Measurements from ENCODE around the gene GNG10. TPM values are rescaled to one million over a fixed set of nuclear protein-coding genes. Genes with fewer than 3 reads are reported as not detected.
"Not testable (repeated sequence)": the region's sequence is repeated elsewhere in the genome, so short reads cannot be mapped to it uniquely, and the experiment has no call there.

The GNG10 gene
- total and polyA plus RNA-seq, 8 donors, result 12.3 to 93.7 (median 55.1) TPM

DNA sequence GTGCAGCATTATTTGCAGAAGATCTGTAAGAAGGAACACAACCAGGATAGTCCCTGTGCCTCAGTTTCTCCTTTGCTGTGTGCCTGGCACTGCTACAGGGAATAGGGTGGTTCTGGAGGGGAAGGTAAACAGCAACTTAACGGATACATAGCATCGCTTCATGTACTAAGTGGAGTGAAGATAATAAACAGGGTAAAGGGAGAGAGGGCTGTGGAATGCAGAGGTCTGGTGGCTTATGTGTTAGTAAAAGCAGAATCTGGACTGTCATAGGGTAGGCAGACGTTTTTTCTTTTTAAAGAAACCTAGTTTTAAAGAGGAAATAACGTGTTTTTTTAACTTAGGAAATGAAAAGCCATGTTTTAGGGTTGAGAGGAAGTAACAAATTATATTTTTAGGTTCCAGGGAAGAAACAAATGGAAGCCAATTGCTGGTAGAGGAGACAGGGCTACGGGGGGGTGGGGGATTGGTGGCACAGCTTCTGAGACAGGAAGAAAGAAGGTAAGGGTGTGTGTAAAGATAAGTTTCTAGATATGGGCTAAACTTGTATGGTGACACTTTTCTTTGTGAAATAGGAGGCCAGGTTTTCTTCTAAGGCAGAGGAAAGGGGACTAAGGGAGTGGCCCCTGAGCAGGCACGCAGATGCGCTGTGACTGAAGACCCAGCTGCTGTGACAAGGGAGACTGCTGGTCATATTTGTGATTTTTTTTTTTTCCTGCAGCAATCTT, 1.3 kb downstream of the GNG10 start:
- TF ChIP-seq EP300 (IDR thresholded peaks at IDR 0.05), result no peak
- TF ChIP-seq, protein P1, sequence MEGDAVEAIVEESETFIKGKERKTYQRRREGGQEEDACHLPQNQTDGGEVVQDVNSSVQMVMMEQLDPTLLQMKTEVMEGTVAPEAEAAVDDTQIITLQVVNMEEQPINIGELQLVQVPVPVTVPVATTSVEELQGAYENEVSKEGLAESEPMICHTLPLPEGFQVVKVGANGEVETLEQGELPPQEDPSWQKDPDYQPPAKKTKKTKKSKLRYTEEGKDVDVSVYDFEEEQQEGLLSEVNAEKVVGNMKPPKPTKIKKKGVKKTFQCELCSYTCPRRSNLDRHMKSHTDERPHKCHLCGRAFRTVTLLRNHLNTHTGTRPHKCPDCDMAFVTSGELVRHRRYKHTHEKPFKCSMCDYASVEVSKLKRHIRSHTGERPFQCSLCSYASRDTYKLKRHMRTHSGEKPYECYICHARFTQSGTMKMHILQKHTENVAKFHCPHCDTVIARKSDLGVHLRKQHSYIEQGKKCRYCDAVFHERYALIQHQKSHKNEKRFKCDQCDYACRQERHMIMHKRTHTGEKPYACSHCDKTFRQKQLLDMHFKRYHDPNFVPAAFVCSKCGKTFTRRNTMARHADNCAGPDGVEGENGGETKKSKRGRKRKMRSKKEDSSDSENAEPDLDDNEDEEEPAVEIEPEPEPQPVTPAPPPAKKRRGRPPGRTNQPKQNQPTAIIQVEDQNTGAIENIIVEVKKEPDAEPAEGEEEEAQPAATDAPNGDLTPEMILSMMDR (IDR thresholded peaks at IDR 0.05), result no peak
- TF ChIP-seq POLR2AphosphoS5 (IDR thresholded peaks at IDR 0.05), result no peak
- no peak for TF ChIP-seq POLR2A (IDR thresholded peaks at IDR 0.05)
- peak overlapping the region; percentile 73 to 89 (median 83) for H3K4me3 ChIP-seq

GRCh38 chr9:111663301-111663823, 2.0 kb downstream of the GNG10 start:
- Histone ChIP-seq H3K27me3 (no peaks in the 10 kb centered on the region), H3K9me3 (no peaks in the 10 kb centered on the region), H3K36me3 (peaks cover 7 to 24% (median 19%) of the 10 kb centered on the region in 4 donors), H3K27ac (peak overlapping the region in 2 of 5 donors; percentile 82 to 93), H3K4me3 (peak overlapping the region in 2 of 4 donors; percentile 83 to 89), H3K4me1 (peaks cover 12 to 34% (median 18%) of the 10 kb centered on the region in 4 donors)
- intact Hi-C loops (cut with DNase I; ENCODE audit: low total_unique reads), result no loop called here
- WGBS, 5 donors, result 45 to 67% (median 52%) methylated on average over 5 of the region's 5 CpGs
- TF ChIP-seq EP300 (IDR thresholded peaks at IDR 0.05), result no peak
- DNase-seq, result no peak

More for the DNA sequence above, 1.3 kb downstream of the GNG10 start:
- intact Hi-C loops (cut with DNase I; ENCODE audit: low total_unique reads), result no loop called here
- peak in 1 of 2 donors; percentile 22 for DNase-seq
- WGBS, 5 donors, result 19 to 28% (median 25%) methylated on average over 7 of the region's 7 CpGs
- H3K27me3 ChIP-seq, result no peaks in the 10 kb centered on the region
- H3K27ac ChIP-seq, result peak overlapping the region in 4 of 5 donors; percentile 76 to 93 (median 83)
- H3K36me3 ChIP-seq, result peaks cover 4 to 18% (median 13%) of the 10 kb centered on the region in 4 donors
- peaks cover 12 to 34% (median 18%) of the 10 kb centered on the region in 4 donors for H3K4me1 ChIP-seq
- H3K9me3 ChIP-seq, result no peaks in the 10 kb centered on the region

- no peak overlapping the region for H3K4me3 ChIP-seq
- TF ChIP-seq EP300 (IDR thresholded peaks at IDR 0.05) (no peak), POLR2A (IDR thresholded peaks at IDR 0.05) (no peak), POLR2AphosphoS5 (IDR thresholded peaks at IDR 0.05) (no peak)
- TF ChIP-seq, protein P1 (IDR thresholded peaks at IDR 0.05), result no peak
- no peak for DNase-seq
- intact Hi-C loops (cut with DNase I; ENCODE audit: low total_unique reads), result no loop called here
- peaks cover 11 to 43% (median 41%) of the 10 kb centered on the region in 4 donors for H3K36me3 ChIP-seq
- H3K9me3 ChIP-seq, result no peaks in the 10 kb centered on the region
- peaks cover 4 to 15% (median 4%) of the 10 kb centered on the region in 4 donors for H3K4me1 ChIP-seq
- no peak overlapping the region for H3K27ac ChIP-seq
- 77 to 98% (median 90%) methylated on average over 1 of the region's 1 CpG for WGBS, 5 donors
- no peaks in the 10 kb centered on the region for H3K27me3 ChIP-seq
Observed at GRCh38 chr9:111668026-111668573, 6.7 kb downstream of the GNG10 start.

- H3K27ac ChIP-seq; H3K9me3 ChIP-seq; H3K4me3 ChIP-seq; H3K4me1 ChIP-seq; H3K27me3 ChIP-seq; DNase-seq; intact Hi-C loops (cut with DNase I; ENCODE audit: low total_unique reads): not testable (repeated sequence)
- peaks cover 11 to 43% (median 41%) of the 10 kb centered on the region in 4 donors for H3K36me3 ChIP-seq
- 87 to 96% (median 91%) methylated on average over 11 of the region's 11 CpGs for WGBS, 5 donors
Observed at GRCh38 chr9:111668601-111669000, 7.2 kb downstream of the GNG10 start.

- no peaks in the 10 kb centered on the region for H3K27me3 ChIP-seq
- H3K4me3 ChIP-seq, result no peak overlapping the region
- no peaks in the 10 kb centered on the region for H3K4me1 ChIP-seq
- TF ChIP-seq, protein P1 (IDR thresholded peaks at IDR 0.05), result no peak
- TF ChIP-seq POLR2AphosphoS5 (IDR thresholded peaks at IDR 0.05) (no peak), EP300 (IDR thresholded peaks at IDR 0.05) (no peak), POLR2A (IDR thresholded peaks at IDR 0.05) (no peak)
- peaks cover 4 to 36% (median 31%) of the 10 kb centered on the region in 4 donors for H3K36me3 ChIP-seq
- 92 to 100% (median 95%) methylated on average over 2 of the region's 2 CpGs for WGBS, 5 donors
- DNase-seq, result no peak
- H3K27ac ChIP-seq, result no peak overlapping the region
- intact Hi-C loops (cut with DNase I; ENCODE audit: low total_unique reads), result no loop called here
- no peaks in the 10 kb centered on the region for H3K9me3 ChIP-seq
Observed at GRCh38 chr9:111674319-111674718, 12.9 kb downstream of the GNG10 start.
